ENCODE measurements around the gene PPP2R3B.

The PPP2R3B gene

GRCh38 chrX:348461-349117, 38.1 kb downstream of the PPP2R3B start:
- POLR2A ChIA-PET, result no interaction called here

GRCh38 chrX:347351-348117, 39.2 kb downstream of the PPP2R3B start:
- 98% methylated on average over 51 of the region's 59 CpGs for WGBS (ENCODE audit: insufficient coverage)
- ChIA-PET POLR2A (no interaction called here), CTCF (no interaction called here)
- DNase-seq, result no peak
- H3K9me3 ChIP-seq (ENCODE audit: control extremely low read depth in 1 of 5, control insufficient read depth in 4 of 5, insufficient read depth in 2 of 5, low read depth in 1 of 5, low read length in 4 of 5), result peaks cover 0 to 16% (median 9%) of the 10 kb centered on the region in 5 experiments
- no peak overlapping the region for H3K4me3 ChIP-seq (ENCODE audit: control insufficient read depth in 1 of 7, extremely low read depth in 1 of 7, insufficient read depth in 4 of 7, low read depth in 2 of 7, low read length in 6 of 7)
- H3K4me1 ChIP-seq (ENCODE audit: control extremely low read depth in 1 of 4, control insufficient read depth in 4 of 4, insufficient read depth in 4 of 4, low read length in 3 of 4), result peaks cover 0 to 1% (median 0%) of the 10 kb centered on the region in 4 experiments
- peaks cover 3 to 41% (median 24%) of the 10 kb centered on the region in 4 experiments for H3K36me3 ChIP-seq (ENCODE audit: control insufficient read depth in 4 of 4, insufficient read depth in 4 of 4, low read length in 3 of 4)
- no peak overlapping the region for H3K27ac ChIP-seq (ENCODE audit: insufficient read depth in 1 of 2, low read depth in 1 of 2, low read length in 2 of 2, poor library complexity in 1 of 2, severe bottlenecking in 2 of 2)
- no peaks in the 10 kb centered on the region for H3K27me3 ChIP-seq (replicated peaks in 2 of 5; ENCODE audit: control insufficient read depth in 4 of 5, insufficient read depth in 5 of 5, low read length in 4 of 5)

More at GRCh38 chrX:348461-349117, 38.1 kb downstream of the PPP2R3B start:
- H3K27ac ChIP-seq (ENCODE audit: insufficient read depth in 1 of 2, low read depth in 1 of 2, low read length in 2 of 2, poor library complexity in 1 of 2, severe bottlenecking in 2 of 2), result no peak overlapping the region
- CTCF ChIA-PET, result no interaction called here
- 88% methylated on average over 6 of the region's 11 CpGs for WGBS (ENCODE audit: insufficient coverage)
- peaks cover 3 to 46% (median 26%) of the 10 kb centered on the region in 4 experiments for H3K36me3 ChIP-seq (ENCODE audit: control insufficient read depth in 4 of 4, insufficient read depth in 4 of 4, low read length in 3 of 4)
- DNase-seq, result no peak
- H3K9me3 ChIP-seq (ENCODE audit: control extremely low read depth in 1 of 5, control insufficient read depth in 4 of 5, insufficient read depth in 2 of 5, low read depth in 1 of 5, low read length in 4 of 5), result peaks cover 0 to 16% (median 9%) of the 10 kb centered on the region in 5 experiments
- no peak overlapping the region for H3K4me3 ChIP-seq (ENCODE audit: control insufficient read depth in 1 of 7, extremely low read depth in 1 of 7, insufficient read depth in 4 of 7, low read depth in 2 of 7, low read length in 6 of 7)
- H3K4me1 ChIP-seq (ENCODE audit: control extremely low read depth in 1 of 4, control insufficient read depth in 4 of 4, insufficient read depth in 4 of 4, low read length in 3 of 4), result peaks cover 0 to 1% (median 0%) of the 10 kb centered on the region in 4 experiments
- no peaks in the 10 kb centered on the region for H3K27me3 ChIP-seq (replicated peaks in 2 of 5; ENCODE audit: control insufficient read depth in 4 of 5, insufficient read depth in 5 of 5, low read length in 4 of 5)

GRCh38 chrX:346034-346813, 40.5 kb downstream of the PPP2R3B start:
- H3K36me3 ChIP-seq (ENCODE audit: control insufficient read depth in 4 of 4, insufficient read depth in 4 of 4, low read length in 3 of 4), result peaks cover 3 to 44% (median 24%) of the 10 kb centered on the region in 4 experiments

GRCh38 chrX:345020-345925, 41.4 kb downstream of the PPP2R3B start:
- no peak for DNase-seq
- H3K4me3 ChIP-seq (ENCODE audit: control insufficient read depth in 1 of 7, extremely low read depth in 1 of 7, insufficient read depth in 4 of 7, low read depth in 2 of 7, low read length in 6 of 7), result no peak overlapping the region
- CTCF ChIA-PET, result no interaction called here

More at GRCh38 chrX:346034-346813, 40.5 kb downstream of the PPP2R3B start:
- 96% methylated on average over 66 of the region's 75 CpGs for WGBS (ENCODE audit: insufficient coverage)
- Histone ChIP-seq H3K4me3 (ENCODE audit: control insufficient read depth in 1 of 7, extremely low read depth in 1 of 7, insufficient read depth in 4 of 7, low read depth in 2 of 7, low read length in 6 of 7) (no peak overlapping the region), H3K4me1 (ENCODE audit: control extremely low read depth in 1 of 4, control insufficient read depth in 4 of 4, insufficient read depth in 4 of 4, low read length in 3 of 4) (peaks cover 0 to 1% (median 0%) of the 10 kb centered on the region in 4 experiments), H3K27me3 (replicated peaks in 2 of 5; ENCODE audit: control insufficient read depth in 4 of 5, insufficient read depth in 5 of 5, low read length in 4 of 5) (no peaks in the 10 kb centered on the region), H3K27ac (ENCODE audit: insufficient read depth in 1 of 2, low read depth in 1 of 2, low read length in 2 of 2, poor library complexity in 1 of 2, severe bottlenecking in 2 of 2) (no peak overlapping the region), H3K9me3 (ENCODE audit: control extremely low read depth in 1 of 5, control insufficient read depth in 4 of 5, insufficient read depth in 2 of 5, low read depth in 1 of 5, low read length in 4 of 5) (peaks cover 0 to 21% (median 9%) of the 10 kb centered on the region in 5 experiments)
- POLR2A ChIA-PET, result no interaction called here
- DNase-seq, result no peak
- CTCF ChIA-PET, result no interaction called here

GRCh38 chrX:344371-344901, 42.3 kb downstream of the PPP2R3B start:
- H3K27ac ChIP-seq (ENCODE audit: insufficient read depth in 1 of 2, low read depth in 1 of 2, low read length in 2 of 2, poor library complexity in 1 of 2, severe bottlenecking in 2 of 2), result no peak overlapping the region
- 98% methylated on average over 37 of the region's 47 CpGs for WGBS (ENCODE audit: insufficient coverage)
- peaks cover 2 to 47% (median 27%) of the 10 kb centered on the region in 4 experiments for H3K36me3 ChIP-seq (ENCODE audit: control insufficient read depth in 4 of 4, insufficient read depth in 4 of 4, low read length in 3 of 4)
- no peaks in the 10 kb centered on the region for H3K27me3 ChIP-seq (replicated peaks in 2 of 5; ENCODE audit: control insufficient read depth in 4 of 5, insufficient read depth in 5 of 5, low read length in 4 of 5)
- H3K4me3 ChIP-seq (ENCODE audit: control insufficient read depth in 1 of 7, extremely low read depth in 1 of 7, insufficient read depth in 4 of 7, low read depth in 2 of 7, low read length in 6 of 7), result no peak overlapping the region
- no peak for DNase-seq
- ChIA-PET POLR2A (no interaction called here), CTCF (no interaction called here)
- H3K9me3 ChIP-seq (ENCODE audit: control extremely low read depth in 1 of 5, control insufficient read depth in 4 of 5, insufficient read depth in 2 of 5, low read depth in 1 of 5, low read length in 4 of 5), result peaks cover 0 to 24% (median 9%) of the 10 kb centered on the region in 5 experiments
- H3K4me1 ChIP-seq (ENCODE audit: control extremely low read depth in 1 of 4, control insufficient read depth in 4 of 4, insufficient read depth in 4 of 4, low read length in 3 of 4), result peaks cover 0 to 1% (median 0%) of the 10 kb centered on the region in 4 experiments

More at GRCh38 chrX:345020-345925, 41.4 kb downstream of the PPP2R3B start:
- peaks cover 0 to 1% (median 0%) of the 10 kb centered on the region in 4 experiments for H3K4me1 ChIP-seq (ENCODE audit: control extremely low read depth in 1 of 4, control insufficient read depth in 4 of 4, insufficient read depth in 4 of 4, low read length in 3 of 4)
- H3K9me3 ChIP-seq (ENCODE audit: control extremely low read depth in 1 of 5, control insufficient read depth in 4 of 5, insufficient read depth in 2 of 5, low read depth in 1 of 5, low read length in 4 of 5), result peaks cover 0 to 24% (median 9%) of the 10 kb centered on the region in 5 experiments
- H3K36me3 ChIP-seq (ENCODE audit: control insufficient read depth in 4 of 4, insufficient read depth in 4 of 4, low read length in 3 of 4), result peaks cover 3 to 47% (median 27%) of the 10 kb centered on the region in 4 experiments
- 96% methylated on average over 53 of the region's 63 CpGs for WGBS (ENCODE audit: insufficient coverage)
- H3K27ac ChIP-seq (ENCODE audit: insufficient read depth in 1 of 2, low read depth in 1 of 2, low read length in 2 of 2, poor library complexity in 1 of 2, severe bottlenecking in 2 of 2), result no peak overlapping the region
- POLR2A ChIA-PET, result no interaction called here
- H3K27me3 ChIP-seq (replicated peaks in 2 of 5; ENCODE audit: control insufficient read depth in 4 of 5, insufficient read depth in 5 of 5, low read length in 4 of 5), result no peaks in the 10 kb centered on the region

GRCh38 chrX:341541-342101, 45.1 kb downstream of the PPP2R3B start:
- peaks cover 8 to 55% (median 31%) of the 10 kb centered on the region in 4 experiments for H3K36me3 ChIP-seq (ENCODE audit: control insufficient read depth in 4 of 4, insufficient read depth in 4 of 4, low read length in 3 of 4)
- CTCF ChIA-PET, result no interaction called here
- 96% methylated on average over 31 of the region's 36 CpGs for WGBS (ENCODE audit: insufficient coverage)

More at GRCh38 chrX:341541-342101, 45.1 kb downstream of the PPP2R3B start:
- H3K4me3 ChIP-seq (ENCODE audit: control insufficient read depth in 1 of 7, extremely low read depth in 1 of 7, insufficient read depth in 4 of 7, low read depth in 2 of 7, low read length in 6 of 7), result no peak overlapping the region
- H3K9me3 ChIP-seq (ENCODE audit: control extremely low read depth in 1 of 5, control insufficient read depth in 4 of 5, insufficient read depth in 2 of 5, low read depth in 1 of 5, low read length in 4 of 5), result peaks cover 0 to 19% (median 9%) of the 10 kb centered on the region in 5 experiments
- no peaks in the 10 kb centered on the region for H3K4me1 ChIP-seq (ENCODE audit: control extremely low read depth in 1 of 4, control insufficient read depth in 4 of 4, insufficient read depth in 4 of 4, low read length in 3 of 4)
- no peaks in the 10 kb centered on the region for H3K27me3 ChIP-seq (replicated peaks in 2 of 5; ENCODE audit: control insufficient read depth in 4 of 5, insufficient read depth in 5 of 5, low read length in 4 of 5)
- POLR2A ChIA-PET, result no interaction called here
- DNase-seq, result no peak
- no peak overlapping the region for H3K27ac ChIP-seq (ENCODE audit: insufficient read depth in 1 of 2, low read depth in 1 of 2, low read length in 2 of 2, poor library complexity in 1 of 2, severe bottlenecking in 2 of 2)

Measured in common myeloid progenitor, CD34-positive (primary cell).